ENCODE measurements around the gene PPP1R11.
"Not testable (repeated sequence)": the region's sequence is repeated elsewhere in the genome, so short reads cannot be mapped to it uniquely, and the experiment has no call there.

The PPP1R11 gene

DNA sequence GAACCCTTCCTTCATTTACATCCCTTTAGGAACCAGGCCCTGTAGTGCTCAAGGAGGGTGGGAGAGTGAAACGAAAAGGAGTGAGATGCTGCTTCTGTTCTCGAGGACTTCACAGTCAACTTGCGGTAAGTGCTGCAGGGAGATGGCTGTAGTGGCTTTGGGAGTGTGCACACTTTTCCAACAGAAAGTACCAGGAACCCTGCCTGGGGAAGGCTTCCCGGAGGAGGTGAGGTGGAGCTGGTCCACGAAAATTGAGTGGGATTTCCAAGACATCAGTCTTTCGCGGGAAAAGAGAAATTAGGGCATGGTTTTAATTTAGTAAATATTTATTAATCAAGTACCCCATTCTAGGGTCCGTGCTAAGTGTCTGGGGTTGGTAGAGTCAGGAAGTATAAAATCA lies 33.2 kb downstream of the PPP1R11 start:
- no peak for DNase-seq

DNA sequence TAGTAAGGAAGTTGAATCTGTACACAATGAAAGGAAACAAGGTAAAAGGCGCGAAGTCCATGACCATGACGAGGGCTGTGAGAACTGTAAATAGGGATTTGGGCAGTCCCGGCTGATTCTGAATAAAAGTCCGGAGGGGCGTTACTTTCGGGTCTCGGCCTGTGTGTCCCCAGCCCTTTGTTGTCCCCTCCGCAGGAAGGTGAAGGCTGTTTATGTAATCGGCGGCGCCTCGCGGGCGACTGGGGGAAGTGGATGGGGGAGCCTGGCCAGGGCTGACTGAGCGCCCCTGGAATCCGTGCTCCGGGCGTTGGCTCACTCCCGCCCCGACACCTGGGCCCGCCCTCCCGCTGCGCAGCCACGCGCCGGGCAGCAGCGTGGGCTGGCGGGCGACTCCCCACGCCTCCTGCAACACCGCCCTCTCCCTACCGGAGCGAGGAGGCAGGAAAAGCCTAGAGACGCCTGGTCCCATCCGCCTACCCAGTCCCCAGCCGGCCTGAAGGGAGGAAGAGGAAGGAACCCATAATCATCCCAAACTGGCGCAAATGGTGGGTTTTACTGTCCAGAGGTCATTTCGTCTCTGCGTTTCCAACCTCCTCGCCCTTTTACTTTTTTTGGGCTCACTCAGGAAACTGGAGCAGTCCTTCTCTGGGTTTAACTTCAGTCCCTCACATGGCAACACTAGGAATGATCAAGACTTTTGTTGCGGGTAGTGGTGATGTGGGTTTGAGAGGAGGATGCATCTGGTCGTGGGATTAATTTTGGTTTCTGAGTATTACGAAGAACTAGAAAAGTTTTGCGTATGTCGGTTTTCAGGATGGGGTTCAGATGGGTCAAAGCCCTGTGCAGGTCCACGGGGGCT lies 33.8 kb downstream of the PPP1R11 start:
- no peak for DNase-seq

- peak; percentile 17 for DNase-seq
Measured at GRCh38 chr6:30101444-30102413, 34.7 kb downstream of the PPP1R11 start.

DNA sequence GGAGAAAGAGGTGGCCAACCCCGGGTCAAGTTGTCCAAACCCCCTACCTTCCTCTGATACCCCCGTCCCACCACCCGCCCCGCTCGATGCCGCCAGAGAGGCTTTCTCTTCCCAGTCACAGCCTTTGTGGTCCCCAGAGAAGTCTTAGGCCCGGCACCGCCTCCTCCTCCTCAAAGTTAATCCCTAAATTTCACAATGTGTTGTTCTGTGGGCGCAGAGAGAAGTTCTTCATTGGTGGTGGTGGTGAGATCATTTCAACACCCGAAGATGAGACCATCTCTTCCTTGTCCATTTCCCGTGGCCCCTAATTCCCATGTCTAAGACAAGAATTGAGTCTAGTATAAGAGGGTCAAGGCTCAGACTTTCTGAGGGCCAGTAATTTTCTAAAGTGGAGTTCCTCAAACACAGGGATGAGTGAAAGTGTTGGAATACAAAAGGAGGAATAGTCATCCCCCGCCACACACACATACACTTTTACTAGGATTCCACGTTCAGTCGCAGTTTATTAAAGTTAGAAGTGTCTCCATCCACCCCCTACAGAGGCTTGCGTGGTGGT lies 35.5 kb downstream of the PPP1R11 start:
- DNase-seq: no peak

DNA sequence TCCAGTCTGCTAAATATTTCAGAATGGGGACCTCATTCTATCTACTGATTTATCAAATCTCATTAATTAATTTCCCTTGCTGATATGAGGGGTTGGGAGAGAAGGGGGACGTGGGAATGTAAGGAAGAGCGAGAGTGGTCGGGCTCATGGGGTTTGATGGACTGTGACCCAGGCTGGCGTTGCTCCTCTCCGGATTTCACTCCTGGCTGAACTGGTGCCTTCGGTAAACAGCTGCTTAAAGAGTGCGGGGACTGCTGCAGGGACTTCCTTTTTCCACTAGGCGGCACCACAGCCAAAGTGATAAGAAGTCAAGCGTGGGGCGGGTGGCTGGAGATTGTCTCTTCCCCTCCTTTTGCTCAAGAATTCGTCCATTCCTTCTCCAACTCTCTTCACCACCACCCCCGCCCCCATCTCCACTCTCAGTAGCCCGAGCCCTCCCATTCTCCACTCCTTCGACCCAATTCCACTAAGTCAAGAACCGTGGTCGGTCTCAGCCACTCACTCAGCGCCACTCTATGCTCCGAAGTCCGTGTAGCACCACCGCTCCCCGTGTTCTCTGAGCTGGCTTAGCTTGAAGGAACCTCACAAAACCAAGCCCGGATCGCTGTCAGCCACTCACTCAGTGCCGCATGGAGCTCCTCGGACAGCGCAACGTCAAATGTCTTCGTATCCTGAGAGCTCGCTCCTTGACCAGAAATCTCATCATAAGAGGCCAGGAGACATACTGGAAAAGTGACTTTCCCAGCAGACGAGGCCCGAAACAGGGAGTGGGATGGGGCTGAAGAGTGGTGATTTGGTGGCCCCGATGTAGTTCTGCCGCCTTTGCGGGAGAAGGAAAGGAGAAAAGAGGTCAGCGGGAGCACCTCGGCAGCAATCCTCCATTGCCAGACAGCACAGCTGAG lies 36.2 kb downstream of the PPP1R11 start:
- DNase-seq: peak; percentile 74

DNA sequence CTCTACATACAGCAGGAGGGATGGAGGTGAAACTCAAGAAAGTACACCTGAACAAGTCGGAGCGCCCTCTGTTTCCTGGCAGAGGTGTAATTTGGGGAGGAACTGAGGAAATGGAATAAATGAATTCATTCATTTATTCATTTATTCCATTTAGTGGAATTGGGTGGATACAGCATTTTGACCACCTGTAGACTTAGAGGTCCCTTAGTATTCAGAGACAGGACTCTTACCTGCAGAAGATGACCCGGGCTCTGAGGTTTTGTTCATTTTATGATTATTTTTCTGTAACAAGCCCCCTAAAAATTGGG lies 36.8 kb downstream of the PPP1R11 start:
- no peak for DNase-seq

GRCh38 chr6:30104661-30105060 lies 37.7 kb downstream of the PPP1R11 start:
- no peak for DNase-seq

GRCh38 chr6:30111266-30111856 lies 44.4 kb downstream of the PPP1R11 start:
- DNase-seq: no peak

DNA sequence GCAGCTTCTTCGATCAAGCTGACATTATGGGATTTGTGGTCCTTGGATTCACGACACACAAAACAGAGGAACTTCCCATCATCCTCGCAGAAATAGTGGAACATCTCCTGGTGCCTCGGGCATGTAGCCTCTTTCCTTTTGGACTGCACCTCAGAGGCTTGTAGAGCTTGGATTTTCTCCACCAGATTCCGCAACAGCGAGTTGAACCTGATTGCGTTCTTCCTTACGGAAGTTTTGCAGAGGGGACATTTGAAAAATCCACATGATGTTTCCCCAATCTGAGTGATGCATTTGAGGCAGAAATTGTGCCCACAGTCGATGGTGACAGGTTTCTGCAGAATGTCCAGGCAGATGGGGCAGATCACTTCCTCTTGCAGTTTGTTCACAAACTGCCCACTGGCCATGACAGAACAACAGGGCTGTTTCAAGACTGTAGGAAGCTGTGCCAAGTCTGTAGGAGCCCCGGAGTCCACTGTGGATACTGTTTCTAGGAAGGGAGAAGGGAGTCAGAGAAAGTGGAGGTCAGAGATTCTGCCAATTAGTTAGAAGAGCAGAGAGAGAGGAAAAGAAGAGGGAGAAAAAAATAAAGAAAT lies 45.5 kb downstream of the PPP1R11 start:
- no peak for DNase-seq

- DNase-seq: no peak
Measured at GRCh38 chr6:30113003-30113759, 46.2 kb downstream of the PPP1R11 start, which contains the start of gene TRIM31. Gene TRIM31 (minus strand): TSS chr6:30113090. CDS start chr6:30112805, 285 bp downstream.

GRCh38 chr6:30113841-30114240 lies 46.8 kb downstream of the PPP1R11 start:
- DNase-seq: no peak

GRCh38 chr6:30116724-30117123 lies 49.7 kb downstream of the PPP1R11 start:
- DNase-seq: no peak

GRCh38 chr6:30118691-30119090 lies 51.7 kb downstream of the PPP1R11 start:
- DNase-seq: not testable (repeated sequence)
